Activated CD8-positive, alpha-beta T cell treated with anti-CD3 and anti-CD28 coated beads for 36 hours (primary cell): ENCODE data around the gene ALKBH7. TPM values are rescaled to one million over a fixed set of nuclear protein-coding genes. Genes with fewer than 3 reads are reported as not detected.

Source experiments
- ATAC-seq: fragments of 200-7000 bp; cut with Tn5 transposase; one replicate; pipeline ENCODE4 v1.10.0; 2021; ENCODE audit warnings: mild to moderate bottlenecking, moderate library complexity
- CTCF ChIA-PET: fragments of 350-600 bp; sonication (Branson Sonifier 250); formaldehyde crosslinking; loops from one replicate; lab custom pipeline; 2021; ENCODE audit warnings: antibody characterized with exemption; lab: Charles Lee
- POLR2A ChIA-PET: fragments of 350-600 bp; sonication (Branson Sonifier 250); formaldehyde crosslinking; loops from one replicate; lab custom pipeline; 2021; ENCODE audit warnings: antibody characterized with exemption; lab: Charles Lee
- DNase-seq: peaks from one replicate; pipeline ENCODE4 v3.0.0-alpha.2; 2020
- H3K27ac Mint-ChIP-seq: one replicate; pipeline ENCODE4 v1.8.0; 2021; ENCODE audit warnings: mild to moderate bottlenecking, mixed read lengths
- H3K27me3 Mint-ChIP-seq: one replicate; pipeline ENCODE4 v1.8.0; 2021; ENCODE audit warnings: mixed read lengths
- H3K36me3 Mint-ChIP-seq: one replicate; pipeline ENCODE4 v1.8.0; 2021; ENCODE audit warnings: low read depth, mixed read lengths
- H3K4me1 Mint-ChIP-seq: one replicate; pipeline ENCODE4 v1.8.0; 2021; ENCODE audit warnings: low read depth, mixed read lengths
- H3K4me3 Mint-ChIP-seq: one replicate; pipeline ENCODE4 v1.8.0; 2021; ENCODE audit warnings: mild to moderate bottlenecking, moderate library complexity, mixed read lengths
- H3K9me3 Mint-ChIP-seq: one replicate; pipeline ENCODE4 v1.8.0; 2021; ENCODE audit warnings: mixed read lengths
- CTCF ChIP-seq: fragments of 200-600 bp; IDR thresholded peaks from one replicate; pipeline ENCODE4 v1.8.0; 2022; ENCODE audit warnings: antibody characterized with exemption, mild to moderate bottlenecking
- intact Hi-C: fragments of 100-400 bp; cut with micrococcal nuclease; formaldehyde crosslinking; loops from one replicate; pipeline ENCODE4 v1.10.0; 2022
- total RNA-seq, 2 experiments: library from RNA; stranded (reverse); gene quantifications; one replicate each; pipeline ENCODE4 v1.2.3, GENCODE V29; 2021

The ALKBH7 gene
- total RNA-seq, 2 experiments from 2014 or later: 34.9 to 40.1 TPM

DNA sequence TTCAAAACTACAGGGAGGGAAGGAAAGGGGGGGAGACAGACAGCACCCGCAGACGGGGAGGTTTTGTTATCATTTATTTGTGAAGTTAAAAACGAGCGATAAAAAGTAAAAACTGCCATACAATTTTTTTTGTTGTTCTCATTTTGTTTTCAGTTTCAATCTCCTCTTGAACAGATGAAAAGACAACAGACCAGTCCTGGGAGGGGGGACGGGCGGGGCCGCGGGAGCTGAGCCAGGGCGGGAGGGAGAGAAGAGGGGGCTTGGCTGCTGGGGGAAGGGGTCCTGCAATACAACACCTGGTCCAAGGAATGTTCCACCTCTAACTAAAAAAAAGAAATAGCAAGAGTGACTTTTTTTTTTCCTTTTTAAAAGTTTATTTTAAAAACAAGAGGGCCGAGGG lies 40.7 kb downstream of the ALKBH7 start:
- Mint-ChIP-seq H3K4me3 (no peak overlapping the region), H3K36me3 (peaks cover 29% of the 10 kb centered on the region), H3K4me1 (no peaks in the 10 kb centered on the region), H3K27ac (no peak overlapping the region), H3K9me3 (no peaks in the 10 kb centered on the region), H3K27me3 (no peaks in the 10 kb centered on the region)
- intact Hi-C loops: no loop called here
- ATAC-seq (no peak), DNase-seq (no peak)
- TF ChIP-seq CTCF: no peak
- POLR2A ChIA-PET: interaction anchor here (0.9 kb wide), 1 partner anchor 11 kb away, joined by 3 read pairs; the partner anchor contains the start of gene KHSRP
- CTCF ChIA-PET: no interaction called here

GRCh38 chr19:6413721-6414643 lies 41.4 kb downstream of the ALKBH7 start:
- Mint-ChIP-seq H3K27me3 (no peaks in the 10 kb centered on the region), H3K9me3 (no peaks in the 10 kb centered on the region), H3K4me3 (no peak overlapping the region), H3K36me3 (peaks cover 36% of the 10 kb centered on the region), H3K27ac (no peak overlapping the region), H3K4me1 (no peaks in the 10 kb centered on the region)
- no peak for DNase-seq
- CTCF ChIA-PET: no interaction called here
- ATAC-seq: no peak
- POLR2A ChIA-PET: no interaction called here
- no peak for TF ChIP-seq CTCF
- intact Hi-C loops: no loop called here

- DNase-seq: no peak
- peaks cover 43% of the 10 kb centered on the region for H3K36me3 Mint-ChIP-seq
- no peak for TF ChIP-seq CTCF
- no peak overlapping the region for H3K27ac Mint-ChIP-seq
- no peaks in the 10 kb centered on the region for H3K27me3 Mint-ChIP-seq
- ChIA-PET POLR2A (no interaction called here), CTCF (no interaction called here)
- H3K9me3 Mint-ChIP-seq: no peaks in the 10 kb centered on the region
- H3K4me3 Mint-ChIP-seq: no peak overlapping the region
- intact Hi-C loops: no loop called here
- H3K4me1 Mint-ChIP-seq: no peaks in the 10 kb centered on the region
- ATAC-seq: no peak
Measured at GRCh38 chr19:6414793-6415590, 42.4 kb downstream of the ALKBH7 start.

GRCh38 chr19:6415591-6416190 lies 43.1 kb downstream of the ALKBH7 start:
- Mint-ChIP-seq H3K9me3 (no peaks in the 10 kb centered on the region), H3K36me3 (peaks cover 50% of the 10 kb centered on the region), H3K27me3 (no peaks in the 10 kb centered on the region), H3K4me1 (peaks cover 2% of the 10 kb centered on the region), H3K4me3 (no peak overlapping the region), H3K27ac (no peak overlapping the region)
- intact Hi-C loops: no loop called here
- ATAC-seq: no peak
- no peak for TF ChIP-seq CTCF
- CTCF ChIA-PET: no interaction called here
- DNase-seq: no peak
- POLR2A ChIA-PET: interaction anchor here (1.7 kb wide), 1 partner anchor 10 kb away, joined by 5 read pairs; the partner anchor contains the start of gene KHSRP
